ENCODE measurements around the gene GPAM.
A peak's percentile ranks its signal among the peaks of the same experiment; 100 is the strongest.

DNA sequence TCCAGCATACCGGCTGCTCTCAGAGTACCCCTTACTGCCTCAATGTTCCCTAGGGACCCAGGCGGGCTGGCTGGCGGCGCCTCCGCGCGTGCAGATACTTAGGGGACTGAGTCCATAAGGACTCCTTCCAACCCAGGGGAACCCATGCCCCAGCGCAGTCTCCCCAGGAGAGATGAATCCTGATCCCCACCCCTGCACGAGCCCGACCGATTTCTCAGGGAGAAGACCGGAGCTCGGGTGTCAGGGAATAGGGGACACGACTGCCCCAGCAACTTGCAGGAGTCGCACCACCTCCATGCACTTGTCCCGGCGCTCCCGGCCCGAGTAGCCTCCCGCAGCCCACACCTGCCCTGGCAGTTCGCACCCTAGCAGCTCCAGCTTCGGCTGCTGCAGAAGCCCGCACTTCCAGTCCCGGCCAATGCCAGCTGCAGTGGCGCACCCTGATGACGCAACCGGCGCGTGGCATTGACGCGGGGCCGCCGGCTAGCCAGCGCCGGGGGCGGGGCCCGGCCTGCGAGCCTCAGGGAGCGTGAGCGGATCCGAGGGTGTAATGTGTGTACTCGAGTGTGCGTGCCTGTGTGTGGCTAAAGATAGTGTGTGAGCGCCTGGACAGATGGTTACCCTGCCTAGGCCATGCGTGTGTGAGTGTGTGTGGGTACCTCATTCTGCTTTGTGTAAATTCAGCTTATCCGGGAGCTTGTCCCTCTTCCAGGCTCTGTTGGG is at the start of gene GPAM:
- TF ChIP-seq, protein P1, sequence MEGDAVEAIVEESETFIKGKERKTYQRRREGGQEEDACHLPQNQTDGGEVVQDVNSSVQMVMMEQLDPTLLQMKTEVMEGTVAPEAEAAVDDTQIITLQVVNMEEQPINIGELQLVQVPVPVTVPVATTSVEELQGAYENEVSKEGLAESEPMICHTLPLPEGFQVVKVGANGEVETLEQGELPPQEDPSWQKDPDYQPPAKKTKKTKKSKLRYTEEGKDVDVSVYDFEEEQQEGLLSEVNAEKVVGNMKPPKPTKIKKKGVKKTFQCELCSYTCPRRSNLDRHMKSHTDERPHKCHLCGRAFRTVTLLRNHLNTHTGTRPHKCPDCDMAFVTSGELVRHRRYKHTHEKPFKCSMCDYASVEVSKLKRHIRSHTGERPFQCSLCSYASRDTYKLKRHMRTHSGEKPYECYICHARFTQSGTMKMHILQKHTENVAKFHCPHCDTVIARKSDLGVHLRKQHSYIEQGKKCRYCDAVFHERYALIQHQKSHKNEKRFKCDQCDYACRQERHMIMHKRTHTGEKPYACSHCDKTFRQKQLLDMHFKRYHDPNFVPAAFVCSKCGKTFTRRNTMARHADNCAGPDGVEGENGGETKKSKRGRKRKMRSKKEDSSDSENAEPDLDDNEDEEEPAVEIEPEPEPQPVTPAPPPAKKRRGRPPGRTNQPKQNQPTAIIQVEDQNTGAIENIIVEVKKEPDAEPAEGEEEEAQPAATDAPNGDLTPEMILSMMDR (IDR thresholded peaks at IDR 0.05): peak in 4 of 6 experiments; percentile 15 to 48 (median 40)
- TF ChIP-seq POLR2A (IDR thresholded peaks at IDR 0.05) (peak in 3 of 4 donors; percentile 56 to 84 (median 69)), EP300 (IDR thresholded peaks at IDR 0.05) (peak in 1 of 4 donors; percentile 57)

Measured in upper lobe of left lung (tissue), 4 donors.